Measurements from ENCODE around the gene HSD17B14. TPM values are rescaled to one million over a fixed set of nuclear protein-coding genes. Genes with fewer than 3 reads are reported as not detected.

The HSD17B14 gene
- total RNA-seq, 1 experiment from 2014 or later = 1.0 TPM

- no peak overlapping the region for H2AFZ ChIP-seq (ENCODE audit: low read length)
- H3K27ac ChIP-seq (ENCODE audit: low read length) = no peak overlapping the region
- H3K9me3 ChIP-seq (ENCODE audit: low read length) = no peaks in the 10 kb centered on the region
- no peaks in the 10 kb centered on the region for H3K9me2 ChIP-seq (replicated peaks; ENCODE audit: insufficient read depth, low read length)
- no peaks in the 10 kb centered on the region for H3K36me3 ChIP-seq (ENCODE audit: insufficient read depth, low read length)
- no peak overlapping the region for H3K9ac ChIP-seq (ENCODE audit: low read length)
- no peaks in the 10 kb centered on the region for H3K79me2 ChIP-seq (ENCODE audit: low read length)
- DNase-seq = peak; percentile 23
- H3K4me1 ChIP-seq (ENCODE audit: low read length) = no peaks in the 10 kb centered on the region
- no peak overlapping the region for H3K4me3 ChIP-seq (ENCODE audit: low read length)
- no peak overlapping the region for H3K4me2 ChIP-seq (ENCODE audit: low read depth, low read length, poor library complexity, severe bottlenecking)
- no peaks in the 10 kb centered on the region for H4K20me1 ChIP-seq (ENCODE audit: insufficient read depth, low read depth, low read length)
- H3K27me3 ChIP-seq (ENCODE audit: low read length) = no peaks in the 10 kb centered on the region
These were observed 6.2 kb downstream of the HSD17B14 start for GRCh38 chr19:48830088-48830487.

GRCh38 chr19:48826606-48827020, 9.7 kb downstream of the HSD17B14 start:
- H3K9me2 ChIP-seq (replicated peaks; ENCODE audit: insufficient read depth, low read length) = no peaks in the 10 kb centered on the region; the same call in 1 of the 2 replicates
- H3K9me3 ChIP-seq (ENCODE audit: low read length) = no peaks in the 10 kb centered on the region; the same call in 1 of the 2 replicates
- no peak for DNase-seq
- no peak overlapping the region for H3K27ac ChIP-seq (ENCODE audit: low read length)
- H3K9ac ChIP-seq (ENCODE audit: low read length) = no peak overlapping the region
- no peak overlapping the region for H3K4me3 ChIP-seq (ENCODE audit: low read length)
- no peaks in the 10 kb centered on the region for H3K4me1 ChIP-seq (ENCODE audit: low read length)
- no peaks in the 10 kb centered on the region for H3K27me3 ChIP-seq (ENCODE audit: low read length)
- H4K20me1 ChIP-seq (ENCODE audit: insufficient read depth, low read depth, low read length) = no peaks in the 10 kb centered on the region
- H3K4me2 ChIP-seq (ENCODE audit: low read depth, low read length, poor library complexity, severe bottlenecking) = no peak overlapping the region
- no peaks in the 10 kb centered on the region for H3K79me2 ChIP-seq (ENCODE audit: low read length)
- H3K36me3 ChIP-seq (ENCODE audit: insufficient read depth, low read length) = no peaks in the 10 kb centered on the region
- H2AFZ ChIP-seq (ENCODE audit: low read length) = no peak overlapping the region

GRCh38 chr19:48822514-48822913, 13.8 kb downstream of the HSD17B14 start:
- Histone ChIP-seq H3K27ac (ENCODE audit: low read length) (no peak overlapping the region), H3K9me3 (ENCODE audit: low read length) (no peaks in the 10 kb centered on the region; the same call in 1 of the 2 replicates), H2AFZ (ENCODE audit: low read length) (no peak overlapping the region), H4K20me1 (ENCODE audit: insufficient read depth, low read depth, low read length) (no peaks in the 10 kb centered on the region), H3K9ac (ENCODE audit: low read length) (no peak overlapping the region), H3K79me2 (ENCODE audit: low read length) (no peaks in the 10 kb centered on the region), H3K9me2 (replicated peaks; ENCODE audit: insufficient read depth, low read length) (no peaks in the 10 kb centered on the region; the same call in 1 of the 2 replicates), H3K36me3 (ENCODE audit: insufficient read depth, low read length) (no peaks in the 10 kb centered on the region), H3K4me2 (ENCODE audit: low read depth, low read length, poor library complexity, severe bottlenecking) (no peak overlapping the region), H3K4me3 (ENCODE audit: low read length) (no peak overlapping the region), H3K27me3 (ENCODE audit: low read length) (no peaks in the 10 kb centered on the region), H3K4me1 (ENCODE audit: low read length) (no peaks in the 10 kb centered on the region)
- no peak for DNase-seq

- no peak overlapping the region for H2AFZ ChIP-seq (ENCODE audit: low read length)
- H3K4me3 ChIP-seq (ENCODE audit: low read length) = no peak overlapping the region
- H3K9me2 ChIP-seq (replicated peaks; ENCODE audit: insufficient read depth, low read length) = no peaks in the 10 kb centered on the region; the same call in 1 of the 2 replicates
- no peaks in the 10 kb centered on the region for H3K4me1 ChIP-seq (ENCODE audit: low read length)
- H3K9ac ChIP-seq (ENCODE audit: low read length) = no peak overlapping the region
- no peaks in the 10 kb centered on the region for H3K36me3 ChIP-seq (ENCODE audit: insufficient read depth, low read length)
- no peaks in the 10 kb centered on the region for H3K27me3 ChIP-seq (ENCODE audit: low read length)
- H3K4me2 ChIP-seq (ENCODE audit: low read depth, low read length, poor library complexity, severe bottlenecking) = no peak overlapping the region
- H4K20me1 ChIP-seq (ENCODE audit: insufficient read depth, low read depth, low read length) = no peaks in the 10 kb centered on the region
- H3K79me2 ChIP-seq (ENCODE audit: low read length) = no peaks in the 10 kb centered on the region
- no peak overlapping the region for H3K27ac ChIP-seq (ENCODE audit: low read length)
- no peak for DNase-seq
- H3K9me3 ChIP-seq (ENCODE audit: low read length) = no peaks in the 10 kb centered on the region; the same call in 1 of the 2 replicates
These were observed 14.7 kb downstream of the HSD17B14 start for GRCh38 chr19:48821633-48822032.

GRCh38 chr19:48819366-48819816, 16.9 kb downstream of the HSD17B14 start:
- H3K9me3 ChIP-seq (ENCODE audit: low read length) = no peaks in the 10 kb centered on the region; the same call in 1 of the 2 replicates
- H3K9ac ChIP-seq (ENCODE audit: low read length) = no peak overlapping the region
- no peaks in the 10 kb centered on the region for H3K36me3 ChIP-seq (ENCODE audit: insufficient read depth, low read length)
- no peak for DNase-seq
- no peaks in the 10 kb centered on the region for H3K27me3 ChIP-seq (ENCODE audit: low read length)
- no peaks in the 10 kb centered on the region; the same call in 1 of the 2 replicates for H3K9me2 ChIP-seq (replicated peaks; ENCODE audit: insufficient read depth, low read length)
- no peak overlapping the region for H3K27ac ChIP-seq (ENCODE audit: low read length)
- no peaks in the 10 kb centered on the region for H3K4me1 ChIP-seq (ENCODE audit: low read length)
- no peaks in the 10 kb centered on the region for H4K20me1 ChIP-seq (ENCODE audit: insufficient read depth, low read depth, low read length)
- no peak overlapping the region for H3K4me3 ChIP-seq (ENCODE audit: low read length)
- H3K79me2 ChIP-seq (ENCODE audit: low read length) = no peaks in the 10 kb centered on the region
- H3K4me2 ChIP-seq (ENCODE audit: low read depth, low read length, poor library complexity, severe bottlenecking) = no peak overlapping the region
- no peak overlapping the region for H2AFZ ChIP-seq (ENCODE audit: low read length)

- Histone ChIP-seq H3K9me3 (ENCODE audit: low read length) (no peaks in the 10 kb centered on the region; the same call in 1 of the 2 replicates), H3K4me3 (ENCODE audit: low read length) (no peak overlapping the region), H3K27me3 (ENCODE audit: low read length) (no peaks in the 10 kb centered on the region), H4K20me1 (ENCODE audit: insufficient read depth, low read depth, low read length) (no peaks in the 10 kb centered on the region), H3K4me1 (ENCODE audit: low read length) (no peaks in the 10 kb centered on the region), H3K79me2 (ENCODE audit: low read length) (no peaks in the 10 kb centered on the region), H3K27ac (ENCODE audit: low read length) (no peak overlapping the region), H3K36me3 (ENCODE audit: insufficient read depth, low read length) (no peaks in the 10 kb centered on the region), H2AFZ (ENCODE audit: low read length) (no peak overlapping the region), H3K9ac (ENCODE audit: low read length) (no peak overlapping the region), H3K9me2 (replicated peaks; ENCODE audit: insufficient read depth, low read length) (no peaks in the 10 kb centered on the region; the same call in 1 of the 2 replicates), H3K4me2 (ENCODE audit: low read depth, low read length, poor library complexity, severe bottlenecking) (no peak overlapping the region)
- no peak for DNase-seq
These were observed 18.0 kb downstream of the HSD17B14 start for GRCh38 chr19:48818234-48818820.

- Histone ChIP-seq H3K9ac (ENCODE audit: low read length) (no peak overlapping the region), H3K27me3 (ENCODE audit: low read length) (no peaks in the 10 kb centered on the region), H3K79me2 (ENCODE audit: low read length) (no peaks in the 10 kb centered on the region), H4K20me1 (ENCODE audit: insufficient read depth, low read depth, low read length) (no peaks in the 10 kb centered on the region), H2AFZ (ENCODE audit: low read length) (no peak overlapping the region), H3K4me1 (ENCODE audit: low read length) (peaks cover 2% of the 10 kb centered on the region), H3K9me2 (replicated peaks; ENCODE audit: insufficient read depth, low read length) (no peaks in the 10 kb centered on the region; the same call in 1 of the 2 replicates), H3K4me2 (ENCODE audit: low read depth, low read length, poor library complexity, severe bottlenecking) (no peak overlapping the region), H3K4me3 (ENCODE audit: low read length) (no peak overlapping the region), H3K36me3 (ENCODE audit: insufficient read depth, low read length) (no peaks in the 10 kb centered on the region), H3K27ac (ENCODE audit: low read length) (no peak overlapping the region), H3K9me3 (ENCODE audit: low read length) (no peaks in the 10 kb centered on the region; the same call in 1 of the 2 replicates)
- DNase-seq = no peak
These were observed 18.6 kb downstream of the HSD17B14 start for GRCh38 chr19:48817585-48818124.

- Histone ChIP-seq H3K27me3 (ENCODE audit: low read length) (no peaks in the 10 kb centered on the region), H3K36me3 (ENCODE audit: insufficient read depth, low read length) (no peaks in the 10 kb centered on the region), H3K9ac (ENCODE audit: low read length) (no peak overlapping the region), H3K9me3 (ENCODE audit: low read length) (no peaks in the 10 kb centered on the region), H3K4me3 (ENCODE audit: low read length) (no peak overlapping the region), H3K27ac (ENCODE audit: low read length) (no peak overlapping the region), H3K9me2 (replicated peaks; ENCODE audit: insufficient read depth, low read length) (no peaks in the 10 kb centered on the region), H3K4me1 (ENCODE audit: low read length) (peaks cover 12% of the 10 kb centered on the region), H3K79me2 (ENCODE audit: low read length) (no peaks in the 10 kb centered on the region), H4K20me1 (ENCODE audit: insufficient read depth, low read depth, low read length) (no peaks in the 10 kb centered on the region), H3K4me2 (ENCODE audit: low read depth, low read length, poor library complexity, severe bottlenecking) (no peak overlapping the region), H2AFZ (ENCODE audit: low read length) (no peak overlapping the region)
- no peak for DNase-seq
These were observed 20.3 kb downstream of the HSD17B14 start for GRCh38 chr19:48815870-48816501.
